Pancreas (tissue), 10 donors: ENCODE results near the gene ANKRD44. TPM values are rescaled to one million over a fixed set of nuclear protein-coding genes. Genes with fewer than 3 reads are reported as not detected.

Experiments
- ATAC-seq, 4 donors: fragments of 200-7000 bp; cut with Tn5 transposase; one replicate each; pipeline versions ENCODE4 v1.8.0 to v1.9.1; 2020; ENCODE audit warnings: mild to moderate bottlenecking in 4 of 4, moderate library complexity in 4 of 4
- DNase-seq, 6 donors: peaks; one replicate each; pipeline ENCODE4 v3.0.0-alpha.2; 2020
- FAIRE-seq: peaks from 2 replicates; lab custom pipeline; 2012; peaks lifted over from hg19 to GRCh38; lab: Jason Lieb, UNC
- H3K27ac ChIP-seq, 4 donors: fragments of 200-600 bp; sonication (generic); 1 replicate in 3 of 4; 2 replicates in 1 of 4; pipeline versions ENCODE4 v1.5.0 to v1.8.0; 2020
- H3K27me3 ChIP-seq, 4 donors: fragments of 200-600 bp; one replicate each; pipeline ENCODE4 v1.8.0; 2021
- H3K36me3 ChIP-seq, 3 donors: fragments of 200-600 bp; sonication (generic) in 1 of 3; one replicate each; pipeline versions ENCODE4 v1.5.0 to v1.8.0; 2020 to 2021
- H3K4me1 ChIP-seq, 3 donors: fragments of 200-600 bp; one replicate each; pipeline ENCODE4 v1.8.0; 2021
- H3K4me3 ChIP-seq, 4 donors: fragments of 200-600 bp; sonication (generic) in 2 of 4; one replicate each; pipeline versions ENCODE4 v1.5.0 to v1.8.0; 2020 to 2021
- H3K9me3 ChIP-seq, 4 donors: fragments of 200-600 bp; one replicate each; pipeline ENCODE4 v1.8.0; 2021
- WGBS, 2 donors: extraction: QIAGEN DNeasy Blood & Tissue Kit; methylation state at CpG; one replicate each; pipeline ENCODE4 v1.1.7; 2013; 5-methylcytosine and 5-hydroxymethylcytosine counted together
- intact Hi-C, 3 donors: fragments of 100-400 bp; cut with DNase I; formaldehyde crosslinking; loops; one replicate each; pipeline versions ENCODE4 v1.11.1 to v1.14.2; 2022
- polyA plus RNA-seq, 2 donors: library from polyadenylated mRNA; stranded (reverse); fragments of 200-250 nt; gene quantifications; one replicate each; pipeline ENCODE4 v1.2.3, GENCODE V29; 2013
- total RNA-seq, 6 donors: library from RNA; stranded (reverse); fragmentation: NEBNext Ultra II Directional in 4 of 6; extraction: Animal tissue kit (Norgen Biotek cat#: 25700) in 4 of 6; gene quantifications; one replicate each; pipeline versions ENCODE4 v1.2.1 to v1.2.4, GENCODE V29; 2021 to 2023
- TF ChIP-seq, protein P1 (sequence below), 4 donors: fragments of 200-600 bp; sonication (generic) in 3 of 4; IDR thresholded peaks; one replicate each; pipeline versions ENCODE4 v1.5.0 to v1.8.0; 2021; ENCODE audit warnings: antibody characterized with exemption in 4 of 4
- donor health status: healthy with polysubstance abuse.
- donor health status: DM: no; HTN: no; CAD: no; lungs with moderate emphysema.
- donor health status: DM: no; HTN: no; CAD: no.
- donor health status: control.
- donor health status: control.
- donor health status: Bipolar disorder and iron deficiency.
- donor health status: DM: yes; HTN: yes; CAD: no.
- donor health status: DM: no; HTN: no; CAD: no.
- donor health status: DM: no; HTN: no; CAD: no.
- donor health status: DM: yes; HTN: yes; CAD: no.

The ANKRD44 gene
- total and polyA plus RNA-seq, 8 donors: 1.9 to 12.5 (median 7.7) TPM

DNA sequence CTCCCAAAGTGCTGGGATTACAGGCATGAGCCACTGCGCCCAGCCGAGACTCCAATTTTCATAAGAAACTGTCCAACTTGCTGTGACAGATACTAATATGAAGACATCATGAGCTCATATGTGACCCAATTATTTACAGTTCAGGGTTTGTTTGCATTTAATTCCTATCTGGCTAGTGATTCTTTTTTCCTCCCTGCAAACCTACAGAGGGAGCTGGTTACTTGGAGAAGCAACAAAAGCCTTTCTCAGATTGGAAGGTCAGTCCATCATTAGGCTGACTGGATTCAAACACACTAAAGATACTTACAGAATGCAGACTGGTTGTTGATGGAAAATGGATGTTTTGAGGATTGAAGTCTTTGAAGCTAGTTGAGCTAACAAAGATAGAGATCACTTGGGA is 176.4 kb downstream of the ANKRD44 start:
- Histone ChIP-seq H3K36me3 (no peaks in the 10 kb centered on the region), H3K27me3 (no peaks in the 10 kb centered on the region), H3K4me1 (peaks cover 0 to 10% (median 0%) of the 10 kb centered on the region in 3 donors), H3K9me3 (no peaks in the 10 kb centered on the region), H3K4me3 (no peak overlapping the region), H3K27ac (no peak overlapping the region)
- TF ChIP-seq, protein P1, sequence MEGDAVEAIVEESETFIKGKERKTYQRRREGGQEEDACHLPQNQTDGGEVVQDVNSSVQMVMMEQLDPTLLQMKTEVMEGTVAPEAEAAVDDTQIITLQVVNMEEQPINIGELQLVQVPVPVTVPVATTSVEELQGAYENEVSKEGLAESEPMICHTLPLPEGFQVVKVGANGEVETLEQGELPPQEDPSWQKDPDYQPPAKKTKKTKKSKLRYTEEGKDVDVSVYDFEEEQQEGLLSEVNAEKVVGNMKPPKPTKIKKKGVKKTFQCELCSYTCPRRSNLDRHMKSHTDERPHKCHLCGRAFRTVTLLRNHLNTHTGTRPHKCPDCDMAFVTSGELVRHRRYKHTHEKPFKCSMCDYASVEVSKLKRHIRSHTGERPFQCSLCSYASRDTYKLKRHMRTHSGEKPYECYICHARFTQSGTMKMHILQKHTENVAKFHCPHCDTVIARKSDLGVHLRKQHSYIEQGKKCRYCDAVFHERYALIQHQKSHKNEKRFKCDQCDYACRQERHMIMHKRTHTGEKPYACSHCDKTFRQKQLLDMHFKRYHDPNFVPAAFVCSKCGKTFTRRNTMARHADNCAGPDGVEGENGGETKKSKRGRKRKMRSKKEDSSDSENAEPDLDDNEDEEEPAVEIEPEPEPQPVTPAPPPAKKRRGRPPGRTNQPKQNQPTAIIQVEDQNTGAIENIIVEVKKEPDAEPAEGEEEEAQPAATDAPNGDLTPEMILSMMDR (IDR thresholded peaks at IDR 0.05): no peak
- DNase-seq: no peak
- FAIRE-seq: no peak
- 99 to 100% methylated on average over 2 of the region's 2 CpGs for WGBS, 2 donors
- intact Hi-C loops: no loop called here
- ATAC-seq: no peak

GRCh38 chr2:197131558-197131855 is 179.1 kb downstream of the ANKRD44 start:
- no peak overlapping the region for H3K4me3 ChIP-seq
- DNase-seq: no peak
- ATAC-seq: no peak
- 92 to 96% methylated on average over 4 of the region's 4 CpGs for WGBS, 2 donors
- no peak for FAIRE-seq
- no peaks in the 10 kb centered on the region for H3K9me3 ChIP-seq
- H3K27ac ChIP-seq: no peak overlapping the region
- no peaks in the 10 kb centered on the region for H3K27me3 ChIP-seq
- no peaks in the 10 kb centered on the region for H3K4me1 ChIP-seq
- H3K36me3 ChIP-seq: no peaks in the 10 kb centered on the region
- TF ChIP-seq, protein P1 (IDR thresholded peaks at IDR 0.05): no peak
- intact Hi-C loops: no loop called here

GRCh38 chr2:197130318-197130717 is 180.3 kb downstream of the ANKRD44 start:
- no peak for FAIRE-seq
- TF ChIP-seq, protein P1 (IDR thresholded peaks at IDR 0.05): no peak
- Histone ChIP-seq H3K4me1 (no peaks in the 10 kb centered on the region), H3K9me3 (no peaks in the 10 kb centered on the region), H3K27ac (no peak overlapping the region), H3K27me3 (no peaks in the 10 kb centered on the region), H3K36me3 (peaks cover 0 to 3% (median under 1%) of the 10 kb centered on the region in 3 donors), H3K4me3 (no peak overlapping the region)
- intact Hi-C loops: no loop called here
- 88 to 93% methylated on average over 6 of the region's 6 CpGs for WGBS, 2 donors
- ATAC-seq: no peak
- DNase-seq: no peak

DNA sequence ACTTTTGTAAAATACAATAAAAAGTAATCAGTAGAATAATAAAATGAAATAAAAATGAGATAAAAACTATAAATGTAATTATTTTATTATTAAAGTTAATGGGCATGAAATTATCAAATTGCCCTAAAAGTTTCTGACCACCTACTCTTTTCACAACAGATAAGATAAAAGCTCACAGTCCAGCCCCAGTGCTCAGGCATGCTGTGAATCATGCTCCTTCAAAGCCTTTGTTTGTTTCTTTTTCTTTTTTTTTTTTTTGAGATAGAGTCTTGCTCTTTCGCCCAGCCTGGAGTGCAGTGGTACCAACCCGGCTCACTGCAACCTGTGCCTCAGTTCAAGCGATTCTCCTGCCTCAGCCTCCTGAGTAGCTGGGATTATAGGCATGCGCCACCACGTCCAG is 181.7 kb downstream of the ANKRD44 start:
- no peak overlapping the region for H3K27ac ChIP-seq
- ATAC-seq: no peak
- 91 to 95% methylated on average over 5 of the region's 5 CpGs for WGBS, 2 donors
- TF ChIP-seq, protein P1 (IDR thresholded peaks at IDR 0.05): no peak
- FAIRE-seq: no peak
- no peaks in the 10 kb centered on the region for H3K9me3 ChIP-seq
- H3K4me3 ChIP-seq: no peak overlapping the region
- H3K27me3 ChIP-seq: no peaks in the 10 kb centered on the region
- intact Hi-C loops: no loop called here
- no peaks in the 10 kb centered on the region for H3K4me1 ChIP-seq
- H3K36me3 ChIP-seq: peaks cover 0 to 3% (median 3%) of the 10 kb centered on the region in 3 donors
- DNase-seq: no peak

DNA sequence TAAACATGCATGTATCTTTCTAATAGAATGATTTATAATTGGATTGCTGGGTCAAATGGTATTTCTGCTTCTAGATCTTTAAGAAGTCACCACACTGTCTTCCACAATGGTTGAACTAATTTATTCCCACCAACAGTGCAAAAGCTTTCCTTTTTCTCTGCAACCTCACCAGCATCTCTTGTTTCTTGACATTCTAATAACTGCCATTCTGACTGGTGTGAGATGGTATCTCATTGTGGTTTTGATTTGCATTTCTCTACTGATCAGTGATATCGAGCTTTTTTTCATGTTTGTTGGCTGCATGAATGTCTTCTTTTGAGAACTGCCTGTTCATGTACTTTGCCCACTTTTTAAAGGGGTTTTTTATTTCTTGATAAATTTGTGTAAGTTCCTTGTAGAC is 182.5 kb downstream of the ANKRD44 start:
- TF ChIP-seq, protein P1 (IDR thresholded peaks at IDR 0.05): no peak
- Histone ChIP-seq H3K36me3 (peaks cover 0 to 3% (median 3%) of the 10 kb centered on the region in 3 donors), H3K4me3 (no peak overlapping the region), H3K27ac (no peak overlapping the region), H3K4me1 (no peaks in the 10 kb centered on the region), H3K27me3 (no peaks in the 10 kb centered on the region), H3K9me3 (no peaks in the 10 kb centered on the region)
- FAIRE-seq: no peak
- intact Hi-C loops: no loop called here
- 91% methylated on average over 1 of the region's 1 CpG for WGBS, 2 donors
- no peak for ATAC-seq
- DNase-seq: no peak
